Measurements from ENCODE around the gene LKAAEAR1.

The LKAAEAR1 gene

DNA sequence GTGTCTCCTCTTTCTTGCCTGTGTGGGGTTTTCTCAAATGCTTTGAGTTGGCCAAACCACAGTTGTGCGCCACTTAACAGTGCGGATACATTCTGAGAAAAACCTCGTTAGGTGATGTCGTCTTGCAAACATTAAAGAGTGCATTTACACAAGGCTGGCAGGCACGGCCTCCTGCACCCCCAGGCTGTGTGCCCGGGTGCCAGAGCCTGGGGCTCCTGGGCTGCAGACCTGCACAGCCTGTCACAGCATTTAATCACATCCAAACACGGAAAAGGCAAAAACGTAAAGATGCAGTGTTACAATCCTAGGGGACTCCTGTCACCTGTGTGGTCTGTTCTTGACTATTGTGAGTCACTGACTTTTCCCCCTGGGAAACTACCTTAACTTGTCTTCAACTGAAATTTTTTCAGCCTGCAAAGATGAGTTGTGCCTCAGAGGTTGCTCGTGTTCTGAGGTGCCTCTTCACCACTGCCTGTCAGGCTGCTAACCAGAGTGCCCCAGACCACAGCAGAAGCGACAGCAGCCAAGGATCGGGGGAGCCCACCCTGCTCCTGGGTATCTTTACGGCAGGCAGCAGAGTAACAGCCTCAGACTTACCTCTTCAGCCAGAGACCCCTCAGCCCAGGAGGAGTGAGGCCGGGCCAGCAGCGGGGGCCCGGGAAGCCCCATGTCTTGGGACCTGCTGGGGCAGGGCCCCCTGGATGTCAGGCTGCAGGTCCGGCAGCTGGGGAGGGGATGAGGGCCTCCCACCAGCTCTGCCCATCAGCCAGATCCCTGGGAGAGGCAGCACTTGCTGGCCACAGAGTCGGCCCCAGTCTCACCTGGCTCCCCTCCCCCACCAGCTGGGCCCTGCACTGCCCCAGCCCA is 48.9 kb downstream of the LKAAEAR1 start:
- no peak for DNase-seq

GRCh38 chr20:64033981-64034493 is 50.2 kb downstream of the LKAAEAR1 start:
- no peak for DNase-seq
